Activated CD8-positive, alpha-beta T cell treated with anti-CD3 and anti-CD28 coated beads for 36 hours (primary cell): ENCODE results near the gene H3-3A. TPM values are rescaled to one million over a fixed set of nuclear protein-coding genes. Genes with fewer than 3 reads are reported as not detected.

ENCODE experiments used
- ATAC-seq: fragments of 200-7000 bp; cut with Tn5 transposase; one replicate; pipeline ENCODE4 v1.10.0; 2021; ENCODE audit warnings: mild to moderate bottlenecking, moderate library complexity
- CTCF ChIA-PET: fragments of 350-600 bp; sonication (Branson Sonifier 250); formaldehyde crosslinking; loops from one replicate; lab custom pipeline; 2021; ENCODE audit warnings: antibody characterized with exemption; lab: Charles Lee
- POLR2A ChIA-PET: fragments of 350-600 bp; sonication (Branson Sonifier 250); formaldehyde crosslinking; loops from one replicate; lab custom pipeline; 2021; ENCODE audit warnings: antibody characterized with exemption; lab: Charles Lee
- DNase-seq: peaks from one replicate; pipeline ENCODE4 v3.0.0-alpha.2; 2020
- H3K27ac Mint-ChIP-seq: one replicate; pipeline ENCODE4 v1.8.0; 2021; ENCODE audit warnings: mild to moderate bottlenecking, mixed read lengths
- H3K27me3 Mint-ChIP-seq: one replicate; pipeline ENCODE4 v1.8.0; 2021; ENCODE audit warnings: mixed read lengths
- H3K36me3 Mint-ChIP-seq: one replicate; pipeline ENCODE4 v1.8.0; 2021; ENCODE audit warnings: low read depth, mixed read lengths
- H3K4me1 Mint-ChIP-seq: one replicate; pipeline ENCODE4 v1.8.0; 2021; ENCODE audit warnings: low read depth, mixed read lengths
- H3K4me3 Mint-ChIP-seq: one replicate; pipeline ENCODE4 v1.8.0; 2021; ENCODE audit warnings: mild to moderate bottlenecking, moderate library complexity, mixed read lengths
- H3K9me3 Mint-ChIP-seq: one replicate; pipeline ENCODE4 v1.8.0; 2021; ENCODE audit warnings: mixed read lengths
- intact Hi-C: fragments of 100-400 bp; cut with micrococcal nuclease; formaldehyde crosslinking; loops from one replicate; pipeline ENCODE4 v1.10.0; 2022
- total RNA-seq, 2 experiments: library from RNA; stranded (reverse); gene quantifications; one replicate each; pipeline ENCODE4 v1.2.3, GENCODE V29; 2021
- TF ChIP-seq, protein P1 (sequence below): fragments of 200-600 bp; IDR thresholded peaks from one replicate; pipeline ENCODE4 v1.8.0; 2022; ENCODE audit warnings: antibody characterized with exemption, mild to moderate bottlenecking

Gene H3-3A
- total RNA-seq, 2 experiments from 2014 or later: 287 to 308 TPM

DNA sequence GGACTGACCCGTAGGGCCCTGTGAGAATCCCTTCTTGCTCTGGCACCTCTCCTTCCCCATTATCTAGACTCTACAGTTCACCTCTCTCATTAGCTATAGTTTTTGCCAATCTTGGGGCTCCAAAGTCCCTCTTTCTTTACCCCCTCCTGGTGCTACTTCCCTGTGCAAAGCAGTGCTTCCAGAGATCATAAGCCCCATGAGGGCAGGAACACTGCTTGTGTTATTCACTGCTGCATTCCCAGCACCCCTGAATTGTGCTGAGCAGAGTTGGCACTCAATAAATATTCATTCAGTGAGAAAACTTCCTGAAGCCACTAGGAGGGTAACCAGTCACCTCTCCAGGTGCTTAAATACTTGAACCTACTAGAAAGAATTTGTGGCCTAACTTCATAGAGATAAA is 2.1 kb upstream of the H3-3A start:
- intact Hi-C loops: no loop called here
- no peaks in the 10 kb centered on the region for H3K9me3 Mint-ChIP-seq
- H3K4me3 Mint-ChIP-seq: no peak overlapping the region
- DNase-seq (no peak), ATAC-seq (no peak)
- no peaks in the 10 kb centered on the region for H3K27me3 Mint-ChIP-seq
- TF ChIP-seq, protein P1, sequence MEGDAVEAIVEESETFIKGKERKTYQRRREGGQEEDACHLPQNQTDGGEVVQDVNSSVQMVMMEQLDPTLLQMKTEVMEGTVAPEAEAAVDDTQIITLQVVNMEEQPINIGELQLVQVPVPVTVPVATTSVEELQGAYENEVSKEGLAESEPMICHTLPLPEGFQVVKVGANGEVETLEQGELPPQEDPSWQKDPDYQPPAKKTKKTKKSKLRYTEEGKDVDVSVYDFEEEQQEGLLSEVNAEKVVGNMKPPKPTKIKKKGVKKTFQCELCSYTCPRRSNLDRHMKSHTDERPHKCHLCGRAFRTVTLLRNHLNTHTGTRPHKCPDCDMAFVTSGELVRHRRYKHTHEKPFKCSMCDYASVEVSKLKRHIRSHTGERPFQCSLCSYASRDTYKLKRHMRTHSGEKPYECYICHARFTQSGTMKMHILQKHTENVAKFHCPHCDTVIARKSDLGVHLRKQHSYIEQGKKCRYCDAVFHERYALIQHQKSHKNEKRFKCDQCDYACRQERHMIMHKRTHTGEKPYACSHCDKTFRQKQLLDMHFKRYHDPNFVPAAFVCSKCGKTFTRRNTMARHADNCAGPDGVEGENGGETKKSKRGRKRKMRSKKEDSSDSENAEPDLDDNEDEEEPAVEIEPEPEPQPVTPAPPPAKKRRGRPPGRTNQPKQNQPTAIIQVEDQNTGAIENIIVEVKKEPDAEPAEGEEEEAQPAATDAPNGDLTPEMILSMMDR: no peak
- H3K27ac Mint-ChIP-seq: no peak overlapping the region
- peaks cover 21% of the 10 kb centered on the region for H3K36me3 Mint-ChIP-seq
- ChIA-PET POLR2A (interaction anchor here (1.2 to 3.6 kb wide), 2 partner anchors 50 to 55 kb away, joined by 3 to 20 read pairs; no protein-coding TSS in a partner anchor), CTCF (interaction anchor here (1.2 kb wide), 1 partner anchor 65 kb away, joined by 3 read pairs; no protein-coding TSS in a partner anchor)
- H3K4me1 Mint-ChIP-seq: peaks cover 13% of the 10 kb centered on the region

DNA sequence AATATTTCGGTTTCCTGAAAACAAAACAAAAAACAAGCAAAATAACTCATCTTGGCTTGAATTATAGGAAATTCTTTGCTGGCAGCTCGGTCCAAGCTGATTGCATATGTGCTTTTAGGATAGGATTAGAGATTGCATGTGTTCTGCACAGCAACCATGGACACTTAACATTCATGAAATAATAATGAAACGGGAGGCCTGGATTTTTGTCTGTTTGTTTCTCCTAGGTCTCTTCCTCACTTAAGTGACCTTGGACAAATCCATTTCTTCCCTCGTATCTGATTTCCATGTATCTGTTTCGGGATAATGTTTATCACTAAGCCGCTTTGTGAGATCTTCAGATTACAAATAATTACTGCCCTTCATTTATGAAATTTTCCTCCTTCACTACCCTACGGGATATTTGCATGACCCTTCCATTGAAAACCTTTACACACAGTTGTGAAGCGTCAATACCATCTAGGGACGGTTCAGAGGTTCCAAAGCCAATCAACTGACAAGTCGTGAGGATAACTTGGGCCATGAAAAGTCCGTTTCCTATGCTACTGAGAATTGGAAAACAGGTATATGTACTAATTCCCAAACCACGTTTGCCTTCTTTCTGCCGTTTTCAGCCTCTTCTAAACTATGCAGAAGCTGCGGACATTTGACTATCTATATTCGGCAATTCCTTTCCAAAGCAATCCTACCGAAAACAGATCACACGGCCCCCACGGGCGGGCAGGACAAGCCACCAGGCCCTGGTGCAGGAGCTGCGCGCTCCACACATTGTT is 1.3 kb upstream of the H3-3A start:
- POLR2A ChIA-PET: interaction anchor here (0.9 to 3.6 kb wide), 13 partner anchors 22 to 515 kb away, joined by 3 to 43 read pairs (median 6); partner anchors contain the start of genes LIN9 and SDE2
- ATAC-seq: no peak
- intact Hi-C loops: no loop called here

DNA sequence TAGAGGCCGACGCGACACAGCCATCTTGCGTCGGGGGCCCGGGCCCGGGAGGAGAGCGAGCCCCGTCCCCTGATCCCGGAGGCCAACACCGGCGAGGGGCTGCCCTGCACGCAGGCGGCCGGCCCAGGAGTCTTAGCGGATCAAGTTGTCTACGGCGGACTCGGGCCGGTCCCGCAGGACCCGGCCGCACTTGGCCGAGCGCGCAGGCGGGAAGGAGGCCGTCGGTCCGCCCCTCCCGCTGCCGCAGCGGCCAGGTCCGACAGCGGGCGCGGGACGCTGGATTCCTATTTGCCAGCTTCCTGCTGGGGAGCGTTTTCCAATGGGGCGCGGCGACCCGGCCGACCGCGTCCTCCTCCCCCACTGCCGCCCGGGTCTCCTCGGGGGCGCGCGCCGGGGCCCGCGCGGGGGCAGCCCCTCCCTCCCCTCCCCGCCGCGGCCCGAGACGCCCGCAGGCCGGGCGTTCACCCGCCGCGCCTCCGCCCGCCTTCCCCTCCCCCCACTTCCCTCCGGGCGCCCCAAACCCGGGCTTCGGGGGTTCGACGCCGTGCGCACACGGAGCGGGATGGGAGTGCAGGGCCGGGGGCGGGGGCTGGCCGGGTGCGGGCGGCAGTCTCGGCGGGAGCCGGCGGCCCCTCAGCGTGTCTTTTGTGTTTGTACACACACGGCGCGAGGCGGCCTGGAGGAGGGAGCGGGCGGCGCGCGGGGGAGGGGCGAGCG is 517 bp upstream of the H3-3A start:
- Mint-ChIP-seq H3K4me3 (peak overlapping the region; percentile 97), H3K36me3 (peaks cover 33% of the 10 kb centered on the region), H3K4me1 (peaks cover 26% of the 10 kb centered on the region), H3K27ac (peak overlapping the region; percentile 82), H3K9me3 (no peaks in the 10 kb centered on the region), H3K27me3 (no peaks in the 10 kb centered on the region)
- TF ChIP-seq, protein P1: no peak
- ATAC-seq (peak; percentile 28), DNase-seq (peak; percentile 43)
- ChIA-PET POLR2A (interaction anchor here (0.7 to 3.6 kb wide), 18 partner anchors 9 to 1704 kb away, joined by 3 to 43 read pairs (median 6); partner anchors contain the start of genes LIN9, PARP1, SDE2 and SRP9), CTCF (interaction anchor here (0.9 to 2.7 kb wide), 5 partner anchors 10 to 75 kb away, joined by 3 to 8 read pairs (median 4); no protein-coding TSS in a partner anchor)
- intact Hi-C loops: no loop called here

More for the DNA sequence above, 1.3 kb upstream of the H3-3A start:
- H3K9me3 Mint-ChIP-seq: no peaks in the 10 kb centered on the region
- H3K4me1 Mint-ChIP-seq: peaks cover 20% of the 10 kb centered on the region
- H3K36me3 Mint-ChIP-seq: peaks cover 28% of the 10 kb centered on the region
- peak overlapping the region; percentile 82 for H3K27ac Mint-ChIP-seq
- TF ChIP-seq, protein P1: no peak
- DNase-seq: no peak
- H3K27me3 Mint-ChIP-seq: no peaks in the 10 kb centered on the region
- CTCF ChIA-PET: interaction anchor here (0.9 to 2.7 kb wide), 5 partner anchors 9 to 74 kb away, joined by 3 to 8 read pairs (median 4); no protein-coding TSS in a partner anchor
- peak overlapping the region; percentile 81 for H3K4me3 Mint-ChIP-seq

DNA sequence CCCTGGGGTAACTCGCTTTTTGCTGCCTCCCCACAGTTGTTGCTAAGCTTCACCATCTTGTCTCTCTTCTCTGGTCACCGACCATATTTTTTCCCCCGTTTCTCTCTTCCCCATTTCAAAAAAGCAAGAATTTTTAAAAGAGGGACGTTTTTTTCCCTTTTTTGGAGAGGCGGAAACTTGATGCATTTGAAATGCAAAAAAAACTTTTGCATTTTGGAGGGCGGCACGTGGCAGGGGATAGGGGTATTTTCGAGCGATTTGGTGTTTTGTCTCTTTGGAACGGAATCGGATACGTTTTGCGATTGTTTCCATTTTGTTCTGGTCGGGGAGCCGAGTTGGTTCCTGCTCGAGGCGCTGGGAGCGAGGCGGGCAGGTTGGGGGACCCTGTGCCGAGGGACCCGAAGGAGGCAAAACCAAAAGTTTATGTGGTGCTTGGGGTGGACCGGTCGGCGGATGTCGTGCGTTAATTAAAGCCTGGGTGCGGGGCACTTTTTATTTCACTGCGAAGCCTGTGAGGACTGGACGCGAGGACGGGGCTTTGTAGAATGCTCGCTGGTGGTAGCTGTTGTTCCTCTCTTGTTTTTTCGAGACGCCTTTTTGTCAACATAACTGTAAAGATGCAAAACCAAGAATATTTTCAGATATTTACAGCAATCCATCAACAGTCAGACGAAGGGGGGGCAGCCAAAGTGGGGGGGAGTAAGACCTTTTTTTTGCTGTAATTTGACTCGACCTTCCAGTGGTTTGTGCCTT is 884 bp downstream of the H3-3A start:
- Mint-ChIP-seq H3K9me3 (no peaks in the 10 kb centered on the region), H3K4me1 (peaks cover 40% of the 10 kb centered on the region), H3K4me3 (peak overlapping the region; percentile 97), H3K27me3 (no peaks in the 10 kb centered on the region), H3K36me3 (peaks cover 45% of the 10 kb centered on the region), H3K27ac (peak overlapping the region; percentile 100)
- CTCF ChIA-PET: interaction anchor here (0.6 to 4.4 kb wide), 4 partner anchors 20 to 282 kb away, joined by 3 to 64 read pairs (median 6); no protein-coding TSS in a partner anchor
- ATAC-seq (peak; percentile 18), DNase-seq (peak; percentile 50)
- intact Hi-C loops: loop anchor here (1.0 kb wide), 1 partner anchor 64 kb away; the partner anchor contains the start of gene SDE2
- POLR2A ChIA-PET: interaction anchor here (0.6 to 3.6 kb wide), 21 partner anchors 9 to 579 kb away, joined by 3 to 43 read pairs (median 4); partner anchors contain the start of genes PARP1, SDE2 and SRP9
- TF ChIP-seq, protein P1: no peak
